C4-2B (cell line): ENCODE measurements around the gene ST3GAL5.

Experiments used
- CTCF ChIP-seq: fragments of 450-650 bp; conservative IDR thresholded peaks from 2 replicates; pipeline ENCODE4 v1.5.1; 2017; ENCODE audit warnings: mild to moderate bottlenecking
- ZFX ChIP-seq: fragments of 450-650 bp; IDR thresholded peaks from 2 replicates; pipeline ENCODE4 v1.6.1; 2017

DNA sequence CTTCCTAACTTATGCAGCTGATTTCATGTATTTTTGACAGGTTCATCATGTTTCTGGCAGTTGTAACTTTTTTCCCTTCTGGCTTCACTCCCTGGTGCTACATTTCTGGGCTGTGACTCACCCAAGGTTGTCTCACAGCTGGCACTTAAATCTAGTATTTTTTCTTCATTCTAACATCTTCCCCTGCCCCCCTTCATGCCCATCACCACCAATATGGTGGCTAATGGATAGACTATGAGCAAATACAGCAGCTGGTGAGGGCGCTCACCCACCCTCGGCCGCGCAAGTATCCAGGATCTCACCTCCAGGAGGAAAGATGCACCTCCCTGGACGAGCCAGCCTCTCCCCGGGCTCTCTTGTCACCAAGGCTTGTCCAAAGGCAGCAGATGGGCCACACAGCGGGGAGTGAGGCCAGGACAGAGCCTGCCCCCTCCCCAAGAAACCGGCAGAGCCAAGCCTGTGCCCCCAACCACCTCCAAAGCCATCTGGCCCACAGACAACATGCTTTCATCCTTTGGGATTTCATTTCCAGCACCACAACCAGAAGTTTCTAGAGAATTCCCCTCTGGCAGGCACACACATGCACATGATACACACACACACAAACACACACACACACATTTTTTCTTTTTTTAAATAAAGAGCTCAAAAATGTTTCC is 95.9 kb downstream of the ST3GAL5 start:
- TF ChIP-seq CTCF, result no peak
- TF ChIP-seq ZFX, result no peak
